Mesothelial cell of epicardium (in vitro differentiated cells): ENCODE results near the gene LCT. TPM values are rescaled to one million over a fixed set of nuclear protein-coding genes. Genes with fewer than 3 reads are reported as not detected.
"Not testable (repeated sequence)": the region's sequence is repeated elsewhere in the genome, so short reads cannot be mapped to it uniquely, and the experiment has no call there.

Experiments used
- DNase-seq, 2 experiments: peaks; one replicate each; pipeline ENCODE4 v3.0.0; 2021; ENCODE audit warnings: low spot score in 2 of 2; ENCODE audit not compliant: unreplicated experiment in 2 of 2
- H3K27ac Mint-ChIP-seq: 2 replicates; pipeline ENCODE4 v1.8.0; 2021; ENCODE audit warnings: mixed read lengths
- H3K27me3 Mint-ChIP-seq: 2 replicates; pipeline ENCODE4 v1.8.0; 2021; ENCODE audit warnings: low read depth, mixed read lengths
- H3K36me3 Mint-ChIP-seq: 2 replicates; pipeline ENCODE4 v1.8.0; 2021; ENCODE audit warnings: mixed read lengths
- H3K4me1 Mint-ChIP-seq: 2 replicates; pipeline ENCODE4 v1.8.0; 2021; ENCODE audit warnings: mixed read lengths
- H3K4me3 Mint-ChIP-seq: 2 replicates; pipeline ENCODE4 v1.8.0; 2021; ENCODE audit warnings: mild to moderate bottlenecking, moderate library complexity, mixed read lengths
- H3K9me3 Mint-ChIP-seq: 2 replicates; pipeline ENCODE4 v1.8.0; 2021; ENCODE audit warnings: mixed read lengths
- CTCF ChIP-seq: fragments of 200-600 bp; sonication (generic); IDR thresholded peaks from one replicate; pipeline ENCODE4 v1.5.0; 2021; ENCODE audit warnings: antibody characterized with exemption; ENCODE audit not compliant: unreplicated experiment
- total RNA-seq: library from RNA; stranded (reverse); gene quantifications from 3 replicates; pipeline ENCODE4 v1.2.1, GENCODE V29; 2021

Gene LCT
- 0.05 TPM in 1 of 3 replicates, not detected in the others for total RNA-seq

DNA sequence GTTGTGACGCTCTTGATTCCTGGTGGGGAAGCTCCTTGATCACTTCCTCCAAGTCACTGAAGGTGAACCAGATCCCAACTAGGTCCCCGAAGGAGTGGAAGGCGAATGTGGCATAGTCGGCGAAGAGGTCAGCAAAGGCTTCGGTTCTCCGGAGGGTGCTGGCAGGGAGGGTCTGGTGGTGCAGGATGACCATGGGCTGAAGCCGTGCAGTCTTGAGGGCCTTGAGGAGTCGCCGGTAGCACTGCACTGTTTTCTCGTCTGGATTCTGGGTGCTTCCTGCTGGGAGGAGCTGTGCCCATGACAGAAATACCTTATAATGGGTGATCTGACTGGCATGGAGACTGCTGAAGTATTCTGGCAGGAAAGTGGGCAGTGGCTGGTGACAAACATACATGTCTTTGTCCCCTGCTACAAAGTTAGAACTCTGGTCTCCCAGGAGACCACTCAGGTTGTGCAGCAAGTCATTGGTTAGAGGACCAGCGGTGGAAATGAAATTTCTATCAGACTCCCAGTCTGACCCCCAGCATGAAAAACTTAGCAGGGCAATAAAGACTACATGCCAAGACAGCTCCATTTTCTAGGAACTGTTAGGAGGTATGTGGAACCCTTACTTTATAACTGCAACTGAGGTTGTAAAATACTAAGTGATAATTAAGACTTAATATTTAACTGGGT lies at the start of gene LCT:
LCT (minus strand) TSS at position 589 of the 675 bp plus-strand sequence; CDS start at position 574, 15 bp downstream.
- TF ChIP-seq CTCF, result no peak
- no peaks in the 10 kb centered on the region for H3K27me3 Mint-ChIP-seq
- H3K27ac Mint-ChIP-seq, result no peak within 1 kb of the TSS
- no peak for DNase-seq
- H3K36me3 Mint-ChIP-seq, result peaks cover 2% of the 10 kb centered on the region
- peaks cover 14% of the 10 kb centered on the region for H3K4me1 Mint-ChIP-seq
- H3K9me3 Mint-ChIP-seq, result no peaks in the 10 kb centered on the region
- no peak within 1 kb of the TSS for H3K4me3 Mint-ChIP-seq

GRCh38 chr2:135885709-135886108 lies 48.7 kb upstream of the LCT start:
- no peak for TF ChIP-seq CTCF
- Mint-ChIP-seq H3K4me3 (no peak overlapping the region), H3K27me3 (peaks cover 6% of the 10 kb centered on the region), H3K36me3 (no peaks in the 10 kb centered on the region), H3K9me3 (peaks cover 5% of the 10 kb centered on the region), H3K4me1 (no peaks in the 10 kb centered on the region), H3K27ac (no peak overlapping the region)
- DNase-seq, result no peak

DNA sequence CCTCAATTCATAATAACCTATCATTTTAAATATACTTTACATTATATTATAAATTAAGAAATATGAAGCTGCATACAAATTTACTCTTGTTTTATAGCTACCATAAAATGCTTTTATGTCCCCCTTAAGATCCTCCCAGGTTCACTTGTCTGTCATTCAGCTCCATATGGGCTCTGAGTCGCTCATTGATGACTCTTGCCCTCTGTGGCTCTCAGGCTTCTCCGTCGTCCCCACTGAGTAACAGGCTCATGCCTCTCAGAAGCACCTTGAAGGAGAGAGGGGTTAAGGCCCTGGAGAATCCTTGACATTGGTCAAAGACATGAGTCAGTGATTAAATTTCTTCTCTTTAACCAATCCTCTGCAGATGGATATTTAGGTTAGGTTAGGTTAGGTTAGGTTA lies 45.4 kb upstream of the LCT start:
- TF ChIP-seq CTCF, result no peak
- DNase-seq, result no peak
- peaks cover 6% of the 10 kb centered on the region for H3K9me3 Mint-ChIP-seq
- H3K27ac Mint-ChIP-seq, result no peak overlapping the region
- H3K4me3 Mint-ChIP-seq, result no peak overlapping the region
- peaks cover 6% of the 10 kb centered on the region for H3K27me3 Mint-ChIP-seq
- H3K36me3 Mint-ChIP-seq, result no peaks in the 10 kb centered on the region
- H3K4me1 Mint-ChIP-seq, result no peaks in the 10 kb centered on the region

GRCh38 chr2:135876770-135877169 lies 39.8 kb upstream of the LCT start:
- H3K27me3 Mint-ChIP-seq, DNase-seq, H3K9me3 Mint-ChIP-seq, H3K36me3 Mint-ChIP-seq: not testable (repeated sequence)
- Mint-ChIP-seq H3K27ac (peak overlapping the region; percentile 91), H3K4me1 (peaks cover 23% of the 10 kb centered on the region), H3K4me3 (peak overlapping the region; percentile 76)

DNA sequence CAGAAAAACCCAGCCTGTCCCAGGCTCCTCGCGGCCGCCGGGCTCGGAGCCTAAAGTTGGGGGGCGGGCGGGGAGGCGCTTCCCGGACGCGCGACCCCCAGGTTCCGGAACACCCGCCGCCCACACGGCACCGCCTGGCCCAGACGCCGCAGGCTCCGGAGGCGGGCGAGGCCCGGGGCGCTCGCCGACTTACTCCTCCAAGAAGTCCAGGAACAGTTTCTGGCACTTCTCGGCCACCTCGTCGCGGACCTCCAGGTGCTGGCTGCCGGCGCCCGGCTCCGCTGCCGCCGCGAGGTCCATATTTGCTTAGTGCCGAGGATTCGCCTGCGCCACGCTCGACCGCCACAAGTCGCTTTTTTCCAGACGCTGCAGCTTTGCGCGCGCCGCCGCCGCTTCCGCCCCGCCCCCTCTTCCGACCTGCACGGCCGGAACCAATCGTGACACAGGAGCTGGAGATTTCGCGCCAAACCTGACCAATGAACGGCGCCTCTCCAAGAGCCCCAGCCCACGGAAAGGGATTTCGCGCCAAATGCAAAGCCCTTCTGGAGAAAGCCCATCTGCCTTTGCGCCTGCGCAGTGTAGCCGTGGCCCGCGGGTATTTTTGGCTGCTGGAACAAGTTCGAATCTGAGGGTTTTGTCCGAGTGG lies 39.2 kb upstream of the LCT start, which contains the start of gene MCM6:
MCM6 (minus strand) TSS at position 378 of the 646 bp plus-strand sequence; CDS start at position 300, 78 bp downstream.
- peak; percentile 93 to 96 for DNase-seq
- Mint-ChIP-seq H3K36me3 (peaks cover 6% of the 10 kb centered on the region), H3K4me3 (peak within 1 kb of the TSS; percentile 76), H3K27ac (peak within 1 kb of the TSS; percentile 91), H3K27me3 (no peaks in the 10 kb centered on the region), H3K9me3 (peaks cover 6% of the 10 kb centered on the region), H3K4me1 (peaks cover 23% of the 10 kb centered on the region)
- peak; percentile 33 for TF ChIP-seq CTCF

DNA sequence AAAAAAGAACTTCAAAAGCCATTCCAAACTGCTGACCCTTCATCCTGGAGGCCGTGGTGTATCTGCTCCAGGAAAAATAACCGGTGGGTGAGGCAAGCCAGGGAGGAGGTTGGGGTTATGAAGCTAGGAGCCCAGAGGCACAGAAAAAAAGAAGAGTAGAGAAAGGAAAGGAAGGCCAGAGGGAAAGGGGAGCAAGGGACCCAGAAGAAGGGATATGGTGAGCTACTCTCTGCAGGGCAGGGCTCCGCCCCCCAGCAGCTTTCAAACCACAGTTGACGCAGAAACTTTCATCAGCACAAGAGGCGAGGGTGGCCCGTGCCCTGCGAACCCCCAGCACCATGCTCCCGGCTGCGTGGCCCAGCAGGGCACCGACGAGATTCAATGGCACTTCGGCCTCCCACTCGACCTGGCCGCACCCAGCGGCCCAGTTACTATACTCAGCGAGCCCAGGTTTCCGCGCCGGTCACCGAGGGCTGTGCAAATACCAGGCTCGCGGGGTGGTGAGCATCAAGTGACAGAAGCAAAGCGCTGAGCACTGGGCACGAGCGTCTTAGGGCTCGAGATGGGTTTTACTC lies 38.6 kb upstream of the LCT start:
- DNase-seq, result peak; percentile 29 to 52
- Mint-ChIP-seq H3K4me1 (peaks cover 23% of the 10 kb centered on the region), H3K27me3 (no peaks in the 10 kb centered on the region), H3K9me3 (peaks cover 6% of the 10 kb centered on the region), H3K4me3 (peak overlapping the region; percentile 76), H3K27ac (peak overlapping the region; percentile 84), H3K36me3 (peaks cover 6% of the 10 kb centered on the region)
- no peak for TF ChIP-seq CTCF
